H9 (cell line): ENCODE results near the gene RALGAPA2. TPM values are rescaled to one million over a fixed set of nuclear protein-coding genes. Genes with fewer than 3 reads are reported as not detected.

Experiments
- DNase-seq: peaks from one replicate; pipeline ENCODE4 v3.0.0-alpha.2; 2017
- H2AFZ ChIP-seq: one replicate; pipeline ENCODE4 v1.6.1; 2013; ENCODE audit warnings: mild to moderate bottlenecking, low read length, control low read depth, moderate library complexity
- H2AK5ac ChIP-seq: 2 replicates; pipeline ENCODE4 v1.6.1; 2013; ENCODE audit warnings: low read length, control low read depth, mixed read lengths; ENCODE audit not compliant: insufficient read length
- H2BK120ac ChIP-seq: one replicate; pipeline ENCODE4 v1.6.1; 2013; ENCODE audit warnings: low read depth, mild to moderate bottlenecking, low read length, control low read depth, inconsistent platforms; ENCODE audit not compliant: poor library complexity, severe bottlenecking
- H2BK12ac ChIP-seq: 2 replicates; pipeline ENCODE4 v1.6.1; 2013; ENCODE audit warnings: low read length, control low read depth, mixed read lengths, low read depth; ENCODE audit not compliant: insufficient read length
- H2BK15ac ChIP-seq: 2 replicates; pipeline ENCODE4 v1.6.1; 2013; ENCODE audit warnings: low read depth, low read length, control low read depth
- H2BK20ac ChIP-seq: one replicate; pipeline ENCODE4 v1.6.1; 2013; ENCODE audit warnings: low read depth, mild to moderate bottlenecking, low read length, control low read depth, inconsistent platforms; ENCODE audit not compliant: poor library complexity, severe bottlenecking
- H2BK5ac ChIP-seq: 2 replicates; pipeline ENCODE4 v1.6.1; 2013; ENCODE audit warnings: low read length, control low read depth, mixed read lengths; ENCODE audit not compliant: insufficient read length
- H3K14ac ChIP-seq: 2 replicates; pipeline ENCODE4 v1.6.1; 2013; ENCODE audit warnings: low read length, control low read depth; ENCODE audit not compliant: insufficient read depth
- H3K18ac ChIP-seq: 2 replicates; pipeline ENCODE4 v1.6.1; 2013; ENCODE audit warnings: low read depth, mild to moderate bottlenecking, mixed read lengths, low read length, control low read depth; ENCODE audit not compliant: insufficient read length
- H3K23ac ChIP-seq: 2 replicates; pipeline ENCODE4 v1.6.1; 2013; ENCODE audit warnings: low read length, control low read depth, mixed read lengths, low read depth; ENCODE audit not compliant: insufficient read length
- H3K23me2 ChIP-seq: 2 replicates; pipeline ENCODE4 v1.6.1; 2013; ENCODE audit warnings: low read depth, mild to moderate bottlenecking, mixed read lengths, low read length, control low read depth; ENCODE audit not compliant: insufficient read length, poor library complexity, severe bottlenecking
- H3K27ac ChIP-seq: 2 replicates; pipeline ENCODE4 v1.5.1; 2013; ENCODE audit warnings: low read length, control low read depth, mixed read lengths, low read depth; ENCODE audit not compliant: insufficient read length
- H3K27me3 ChIP-seq: 2 replicates; pipeline ENCODE4 v1.6.1; 2013; ENCODE audit warnings: low read length, control low read depth, inconsistent platforms; ENCODE audit not compliant: insufficient read depth
- H3K4ac ChIP-seq: 2 replicates; pipeline ENCODE4 v1.6.1; 2013; ENCODE audit warnings: low read depth, mild to moderate bottlenecking, control low read depth, inconsistent platforms, low read length, moderate library complexity
- H3K4me1 ChIP-seq: 2 replicates; pipeline ENCODE4 v1.6.1; 2013; ENCODE audit warnings: low read length, control low read depth, inconsistent platforms; ENCODE audit not compliant: insufficient read depth
- H3K4me2 ChIP-seq: 2 replicates; pipeline ENCODE4 v1.6.1; 2013; ENCODE audit warnings: low read length, control low read depth, mixed read lengths; ENCODE audit not compliant: insufficient read length, insufficient read depth
- H3K56ac ChIP-seq: 2 replicates; pipeline ENCODE4 v1.6.1; 2013; ENCODE audit warnings: low read depth, mild to moderate bottlenecking, mixed read lengths, low read length, control low read depth; ENCODE audit not compliant: insufficient read length
- H3K79me1 ChIP-seq: 2 replicates; pipeline ENCODE4 v1.6.1; 2013; ENCODE audit warnings: low read depth, mild to moderate bottlenecking, moderate library complexity, low read length, control low read depth, inconsistent platforms; ENCODE audit not compliant: insufficient read depth, poor library complexity, severe bottlenecking
- H3K79me2 ChIP-seq: 2 replicates; pipeline ENCODE4 v1.6.1; 2013; ENCODE audit warnings: low read length, control low read depth, inconsistent platforms; ENCODE audit not compliant: insufficient read depth
- H3K9ac ChIP-seq: 2 replicates; pipeline ENCODE4 v1.6.1; 2013; ENCODE audit warnings: low read length, control low read depth, mixed read lengths; ENCODE audit not compliant: insufficient read length; ENCODE audit errors: extremely low read depth
- H3K9me3 ChIP-seq: one replicate; pipeline ENCODE4 v1.6.1; 2013; ENCODE audit warnings: low read depth, low read length, inconsistent platforms; ENCODE audit not compliant: control insufficient read depth
- H3T11ph ChIP-seq: one replicate; pipeline ENCODE4 v1.6.1; 2013; ENCODE audit warnings: mild to moderate bottlenecking, low read length, control low read depth, inconsistent platforms
- H4K20me1 ChIP-seq: one replicate; pipeline ENCODE4 v1.6.1; 2013; ENCODE audit not compliant: control insufficient read depth, insufficient read length, insufficient read depth
- H4K5ac ChIP-seq: 2 replicates; pipeline ENCODE4 v1.6.1; 2013; ENCODE audit warnings: low read depth, mild to moderate bottlenecking, mixed read lengths, low read length, control low read depth; ENCODE audit not compliant: insufficient read length
- H4K8ac ChIP-seq: replicated peaks from 2 replicates; pipeline ENCODE4 v1.6.1; 2013; ENCODE audit warnings: low read length, control low read depth, mixed read lengths, low read depth; ENCODE audit not compliant: insufficient read length
- H4K91ac ChIP-seq: 2 replicates; pipeline ENCODE4 v1.6.1; 2013; ENCODE audit warnings: low read depth, mild to moderate bottlenecking, moderate library complexity, mixed read lengths, low read length, control low read depth; ENCODE audit not compliant: insufficient read length
- H3K27ac Mint-ChIP-seq, 3 experiments: 2 replicates in 2 of 3; 3 replicates in 1 of 3; pipeline ENCODE4 v1.8.0; 2020 to 2021; ENCODE audit warnings: mixed read lengths in 3 of 3, mild to moderate bottlenecking in 1 of 3, moderate library complexity in 1 of 3
- H3K27me3 Mint-ChIP-seq: 2 replicates; pipeline ENCODE4 v1.8.0; 2021; ENCODE audit warnings: low read depth, mild to moderate bottlenecking, moderate library complexity, mixed read lengths
- H3K36me3 Mint-ChIP-seq, 3 experiments: 2 replicates in 2 of 3; 3 replicates in 1 of 3; pipeline ENCODE4 v1.8.0; 2020 to 2021; ENCODE audit warnings: low read depth in 3 of 3, mixed read lengths in 3 of 3; ENCODE audit not compliant: insufficient read depth in 1 of 3
- H3K4me1 Mint-ChIP-seq, 2 experiments: 2 replicates each; pipeline ENCODE4 v1.8.0; 2020; ENCODE audit warnings: mixed read lengths in 2 of 2
- H3K4me3 Mint-ChIP-seq, 2 experiments: 2 replicates in 1 of 2; 3 replicates in 1 of 2; pipeline ENCODE4 v1.8.0; 2020 to 2021; ENCODE audit warnings: mild to moderate bottlenecking in 2 of 2, mixed read lengths in 2 of 2, moderate library complexity in 1 of 2
- H3K9me3 Mint-ChIP-seq, 2 experiments: 2 replicates in 1 of 2; 3 replicates in 1 of 2; pipeline ENCODE4 v1.8.0; 2020; ENCODE audit warnings: mild to moderate bottlenecking in 2 of 2, mixed read lengths in 2 of 2, moderate library complexity in 1 of 2
- WGBS: extraction: QIAGEN DNeasy Blood & Tissue Kit; methylation state at CpG from one replicate; pipeline ENCODE4 v1.1.7; 2013; ENCODE audit warnings: missing lambda C conversion rate, low lambda C conversion rate, mixed read lengths; ENCODE audit not compliant: insufficient read length; ENCODE audit errors: extremely low coverage; 5-methylcytosine and 5-hydroxymethylcytosine counted together
- total RNA-seq: library from RNA; stranded (reverse); gene quantifications from 2 replicates; pipeline ENCODE4 v1.2.1, GENCODE V29; 2021
- TF ChIP-seq, protein P1 (sequence below): fragments of 200-600 bp; sonication (generic); conservative IDR thresholded peaks from 3 replicates; pipeline ENCODE4 v1.8.0; 2021; ENCODE audit warnings: antibody characterized with exemption, mild to moderate bottlenecking

Gene RALGAPA2
- total RNA-seq, 1 experiment from 2014 or later: 16.6 TPM

- H3T11ph ChIP-seq: no peak overlapping the region
- no peak overlapping the region for H3K9ac ChIP-seq
- no peak overlapping the region for H2BK12ac ChIP-seq
- H3K23me2 ChIP-seq: no peaks in the 10 kb centered on the region
- H3K27ac Mint-ChIP-seq: no peak overlapping the region
- H2BK15ac ChIP-seq: no peak overlapping the region
- no peak overlapping the region for H3K23ac ChIP-seq
- no peak overlapping the region for H3K4ac ChIP-seq
- no peaks in the 10 kb centered on the region for H3K79me2 ChIP-seq
- H2BK20ac ChIP-seq: no peak overlapping the region
- no CpG with 5 or more reads among the region's 16 CpGs for WGBS
- H3K27me3 Mint-ChIP-seq: no peaks in the 10 kb centered on the region; the same call in 1 of the 2 replicates
- H3K79me1 ChIP-seq: no peaks in the 10 kb centered on the region
- no peak overlapping the region for H3K56ac ChIP-seq
- no peak overlapping the region for H4K91ac ChIP-seq
- no peaks in the 10 kb centered on the region for H3K9me3 ChIP-seq
- H2AFZ ChIP-seq: no peak overlapping the region
- H4K8ac ChIP-seq: no peak overlapping the region
- H4K20me1 ChIP-seq: no peaks in the 10 kb centered on the region
- H3K18ac ChIP-seq: no peak overlapping the region
- no peak overlapping the region for H3K14ac ChIP-seq
- no peak overlapping the region for H2BK5ac ChIP-seq
- no peaks in the 10 kb centered on the region for H3K27me3 ChIP-seq
- no peak for DNase-seq
- no peaks in the 10 kb centered on the region; a peak in 2 of 7 replicates for H3K36me3 Mint-ChIP-seq
- TF ChIP-seq, protein P1, sequence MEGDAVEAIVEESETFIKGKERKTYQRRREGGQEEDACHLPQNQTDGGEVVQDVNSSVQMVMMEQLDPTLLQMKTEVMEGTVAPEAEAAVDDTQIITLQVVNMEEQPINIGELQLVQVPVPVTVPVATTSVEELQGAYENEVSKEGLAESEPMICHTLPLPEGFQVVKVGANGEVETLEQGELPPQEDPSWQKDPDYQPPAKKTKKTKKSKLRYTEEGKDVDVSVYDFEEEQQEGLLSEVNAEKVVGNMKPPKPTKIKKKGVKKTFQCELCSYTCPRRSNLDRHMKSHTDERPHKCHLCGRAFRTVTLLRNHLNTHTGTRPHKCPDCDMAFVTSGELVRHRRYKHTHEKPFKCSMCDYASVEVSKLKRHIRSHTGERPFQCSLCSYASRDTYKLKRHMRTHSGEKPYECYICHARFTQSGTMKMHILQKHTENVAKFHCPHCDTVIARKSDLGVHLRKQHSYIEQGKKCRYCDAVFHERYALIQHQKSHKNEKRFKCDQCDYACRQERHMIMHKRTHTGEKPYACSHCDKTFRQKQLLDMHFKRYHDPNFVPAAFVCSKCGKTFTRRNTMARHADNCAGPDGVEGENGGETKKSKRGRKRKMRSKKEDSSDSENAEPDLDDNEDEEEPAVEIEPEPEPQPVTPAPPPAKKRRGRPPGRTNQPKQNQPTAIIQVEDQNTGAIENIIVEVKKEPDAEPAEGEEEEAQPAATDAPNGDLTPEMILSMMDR: no peak
- H2AK5ac ChIP-seq: no peak overlapping the region
- no peak overlapping the region for H2BK120ac ChIP-seq
- H3K9me3 Mint-ChIP-seq: no peaks in the 10 kb centered on the region
- no peak overlapping the region for H4K5ac ChIP-seq
- no peak overlapping the region for H3K27ac ChIP-seq
- peaks cover 13 to 18% of the 10 kb centered on the region in 2 experiments for H3K4me1 Mint-ChIP-seq
- H3K4me3 Mint-ChIP-seq: no peak overlapping the region
- H3K4me2 ChIP-seq: no peak overlapping the region
- H3K4me1 ChIP-seq: peaks cover 3% of the 10 kb centered on the region; the same call in 1 of the 2 replicates
Observed at GRCh38 chr20:20436689-20437088, 275.8 kb downstream of the RALGAPA2 start.
